Measurements from ENCODE around the gene RTTN.

DNA sequence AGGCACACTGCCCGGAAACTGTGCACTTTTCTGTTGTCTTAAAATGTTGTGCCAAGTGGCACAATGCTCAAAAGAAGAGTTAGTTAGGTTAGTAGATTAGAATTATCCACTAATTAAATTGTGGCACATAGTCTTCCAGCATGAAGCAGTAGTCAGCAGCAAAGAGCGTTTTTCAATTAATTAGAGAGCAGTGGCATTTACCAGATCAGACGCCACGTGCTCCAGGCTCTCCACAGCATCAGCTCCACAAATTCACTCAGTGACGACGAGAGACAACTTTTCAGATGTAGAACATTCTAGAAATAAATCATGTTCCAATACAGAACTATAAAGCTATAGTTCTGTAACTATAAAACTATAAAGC, 16.4 kb upstream of the RTTN start:
- TF ChIP-seq MAZ (IDR thresholded peaks at IDR 0.05; ENCODE audit: borderline replicate concordance, low read depth, low read length) (no peak), MAX (IDR thresholded peaks at IDR 0.05) (no peak), JUNB (IDR thresholded peaks at IDR 0.05) (no peak), POLR2A (IDR thresholded peaks at IDR 0.05; ENCODE audit: low read length) (no peak), SMC3 (IDR thresholded peaks at IDR 0.05) (no peak), CTCF (IDR thresholded peaks at IDR 0.05) (no peak), REST (IDR thresholded peaks at IDR 0.05) (no peak), CBX8 (IDR thresholded peaks at IDR 0.05) (no peak), ESRRA (IDR thresholded peaks at IDR 0.05; ENCODE audit: borderline replicate concordance, low read length) (no peak), CEBPB (IDR thresholded peaks at IDR 0.05) (no peak), EP300 (IDR thresholded peaks at IDR 0.05) (no peak)
- TF ChIP-seq, protein P1, sequence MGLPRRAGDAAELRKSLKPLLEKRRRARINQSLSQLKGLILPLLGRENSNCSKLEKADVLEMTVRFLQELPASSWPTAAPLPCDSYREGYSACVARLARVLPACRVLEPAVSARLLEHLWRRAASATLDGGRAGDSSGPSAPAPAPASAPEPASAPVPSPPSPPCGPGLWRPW (IDR thresholded peaks at IDR 0.05) = no peak

All from A549 (cell line).